ENCODE measurements around the gene PGAP2.

DNA sequence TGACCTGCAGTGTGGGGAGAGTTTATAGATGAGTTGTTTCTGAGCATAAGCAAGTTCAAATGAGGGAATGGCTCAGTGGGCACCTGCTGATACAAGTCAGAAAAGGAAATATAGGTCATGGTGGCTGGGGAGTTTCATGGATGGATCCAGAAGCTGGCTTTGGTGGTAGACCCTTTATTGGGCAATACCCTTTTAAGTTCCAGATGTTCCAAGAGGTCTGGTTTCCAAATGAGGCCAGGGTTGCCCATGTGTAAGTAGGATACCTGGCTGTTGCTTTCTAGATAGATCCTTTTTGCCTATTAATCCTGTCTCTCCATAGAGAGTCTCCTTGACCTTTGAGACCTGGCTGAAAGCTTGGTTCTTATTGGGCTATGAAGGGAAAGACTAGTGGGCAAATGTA is 49.3 kb downstream of the PGAP2 start:
- TF ChIP-seq, protein P1, sequence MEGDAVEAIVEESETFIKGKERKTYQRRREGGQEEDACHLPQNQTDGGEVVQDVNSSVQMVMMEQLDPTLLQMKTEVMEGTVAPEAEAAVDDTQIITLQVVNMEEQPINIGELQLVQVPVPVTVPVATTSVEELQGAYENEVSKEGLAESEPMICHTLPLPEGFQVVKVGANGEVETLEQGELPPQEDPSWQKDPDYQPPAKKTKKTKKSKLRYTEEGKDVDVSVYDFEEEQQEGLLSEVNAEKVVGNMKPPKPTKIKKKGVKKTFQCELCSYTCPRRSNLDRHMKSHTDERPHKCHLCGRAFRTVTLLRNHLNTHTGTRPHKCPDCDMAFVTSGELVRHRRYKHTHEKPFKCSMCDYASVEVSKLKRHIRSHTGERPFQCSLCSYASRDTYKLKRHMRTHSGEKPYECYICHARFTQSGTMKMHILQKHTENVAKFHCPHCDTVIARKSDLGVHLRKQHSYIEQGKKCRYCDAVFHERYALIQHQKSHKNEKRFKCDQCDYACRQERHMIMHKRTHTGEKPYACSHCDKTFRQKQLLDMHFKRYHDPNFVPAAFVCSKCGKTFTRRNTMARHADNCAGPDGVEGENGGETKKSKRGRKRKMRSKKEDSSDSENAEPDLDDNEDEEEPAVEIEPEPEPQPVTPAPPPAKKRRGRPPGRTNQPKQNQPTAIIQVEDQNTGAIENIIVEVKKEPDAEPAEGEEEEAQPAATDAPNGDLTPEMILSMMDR (IDR thresholded peaks at IDR 0.05) = no peak
- no peak for TF ChIP-seq POLR2A (IDR thresholded peaks at IDR 0.05)
